K562 (cell line): Measurements from ENCODE around the gene HAP1. TPM values are rescaled to one million over a fixed set of nuclear protein-coding genes. Genes with fewer than 3 reads are reported as not detected.
A peak's percentile ranks its signal among the peaks of the same experiment; 100 is the strongest.

Source experiments
- ATAC-seq: fragments of 200-7000 bp; cut with Tn5 transposase; 3 replicates; pipeline ENCODE4 v1.9.1; 2020; ENCODE audit warnings: moderate library complexity
- BruUV-seq: library from RNA; stranded (reverse); fragments of 400-500 nt; replicated peaks from 2 replicates; lab custom pipeline; 2021; lab: Mats Ljungman, UMichigan
- CTCF ChIA-PET: fragments of 300-600 bp; formaldehyde crosslinking; extraction: SDS; loops from one replicate; lab custom pipeline; 2021; ENCODE audit warnings: low intra/inter-chr PET ratio; lab: Yijun Ruan, JAX
- POLR2A ChIA-PET: fragments of 300-600, 350-650 bp; sonication (Branson Sonifier 250); formaldehyde crosslinking; extraction: SDS; loops from one replicate; lab custom pipeline; 2021; ENCODE audit warnings: antibody characterized with exemption, inconsistent platforms; lab: Yijun Ruan, JAX
- DNase-seq, 4 experiments: peaks; one replicate each; pipeline versions ENCODE4 v3.0.0 to v3.0.0-alpha.2; 2011 to 2018; ENCODE audit warnings: low spot score in 3 of 4, mixed read lengths in 3 of 4; ENCODE audit errors: extremely low read depth in 1 of 4
- FAIRE-seq: peaks from 2 replicates; lab custom pipeline; 2011; peaks lifted over from hg19 to GRCh38; lab: Jason Lieb, UNC
- H2AFZ ChIP-seq: 2 replicates; pipeline ENCODE4 v1.6.0; 2011; ENCODE audit warnings: low read depth, low read length, control low read depth, inconsistent platforms
- H3K27ac ChIP-seq: fragments of 200-600 bp; 3 replicates; pipeline ENCODE4 v1.8.0; 2011; ENCODE audit warnings: low read depth, mild to moderate bottlenecking, control low read depth, inconsistent platforms, low read length, moderate library complexity, mixed read lengths; ENCODE audit errors: extremely low read depth
- H3K27me3 ChIP-seq, 2 experiments: fragments of 300-600 bp in 1 of 2; 2 replicates in 1 of 2; 3 replicates in 1 of 2; pipeline versions ENCODE4 v1.6.0 to v1.8.0; 2011; ENCODE audit warnings: inconsistent platforms in 2 of 2, low read length in 2 of 2, mild to moderate bottlenecking in 1 of 2, mixed read lengths in 1 of 2, moderate library complexity in 1 of 2; ENCODE audit not compliant: control insufficient read depth in 2 of 2, insufficient read depth in 2 of 2
- H3K36me3 ChIP-seq: fragments of 300-600 bp; 3 replicates; pipeline ENCODE4 v1.8.0; 2011; ENCODE audit warnings: mild to moderate bottlenecking, low read length, inconsistent platforms; ENCODE audit not compliant: control insufficient read depth, insufficient read depth
- H3K4me1 ChIP-seq, 2 experiments: fragments of 200-600 bp in 1 of 2; replicated peaks in 1 of 2; 2 replicates in 1 of 2; 3 replicates in 1 of 2; pipeline versions ENCODE4 v1.5.1 to v1.8.0; 2011; ENCODE audit warnings: inconsistent platforms in 2 of 2, low read length in 2 of 2, mild to moderate bottlenecking in 1 of 2, mixed read lengths in 1 of 2, moderate library complexity in 1 of 2; ENCODE audit not compliant: control insufficient read depth in 2 of 2, insufficient read depth in 2 of 2
- H3K4me2 ChIP-seq: 2 replicates; pipeline ENCODE4 v1.6.1; 2011; ENCODE audit warnings: low read length, control low read depth, inconsistent platforms, mixed read lengths; ENCODE audit not compliant: insufficient read depth
- H3K4me3 ChIP-seq: fragments of 200-600 bp; sonication (generic), shearing (Covaris generic); 2 replicates; pipeline ENCODE4 v1.5.1; 2016; ENCODE audit warnings: control low read depth, inconsistent platforms
- H3K79me2 ChIP-seq: fragments of 200-600 bp; 3 replicates; pipeline ENCODE4 v1.8.0; 2011; ENCODE audit warnings: low read length, inconsistent platforms; ENCODE audit not compliant: control insufficient read depth, insufficient read depth
- H3K9ac ChIP-seq, 2 experiments: 2 replicates each; pipeline versions ENCODE4 v1.6.0 to v1.6.1; 2011; ENCODE audit warnings: low read depth in 2 of 2, low read length in 2 of 2, control low read depth in 1 of 2, inconsistent platforms in 1 of 2, mild to moderate bottlenecking in 1 of 2, mixed read lengths in 1 of 2; ENCODE audit not compliant: insufficient read depth in 1 of 2
- H3K9me1 ChIP-seq: one replicate; pipeline ENCODE4 v1.6.0; 2011; ENCODE audit warnings: inconsistent platforms, mild to moderate bottlenecking, low read length, moderate library complexity; ENCODE audit not compliant: control insufficient read depth, insufficient read depth
- H3K9me3 ChIP-seq: replicated peaks from 2 replicates; pipeline ENCODE4 v1.5.1; 2011; ENCODE audit warnings: low read depth, low read length, inconsistent platforms; ENCODE audit not compliant: control insufficient read depth, insufficient read depth
- H4K20me1 ChIP-seq: replicated peaks from 2 replicates; pipeline ENCODE4 v1.6.1; 2011; ENCODE audit warnings: low read length, inconsistent platforms, mixed read lengths; ENCODE audit not compliant: control insufficient read depth, insufficient read depth
- ARID2 ChIP-seq: fragments of 450-650 bp; IDR thresholded peaks from 2 replicates; pipeline ENCODE4 v1.6.1; 2017; ENCODE audit warnings: antibody characterized with exemption, mild to moderate bottlenecking
- C11orf30 ChIP-seq: fragments of 450-650 bp; IDR thresholded peaks from 2 replicates; pipeline ENCODE4 v1.6.1; 2016; ENCODE audit warnings: low read depth, mild to moderate bottlenecking
- CBFB ChIP-seq: sonication (generic); formaldehyde crosslinking; IDR thresholded peaks from 2 replicates; pipeline ENCODE4 v1.4.0; 2020; ENCODE audit warnings: mild to moderate bottlenecking, missing genetic modification reagents
- COPS2 ChIP-seq: fragments of 450-650 bp; conservative IDR thresholded peaks from 2 replicates; pipeline ENCODE4 v1.6.1; 2016; ENCODE audit warnings: mild to moderate bottlenecking, moderate library complexity
- HNRNPL ChIP-seq: fragments of 200-400 bp; formaldehyde crosslinking; IDR thresholded peaks from 2 replicates; pipeline ENCODE4 v1.6.1; 2017; ENCODE audit warnings: low read depth, mild to moderate bottlenecking, low read length
- MYC ChIP-seq, 2 experiments: fragments of 250-450 bp in 1 of 2; sonication (Bioruptor Pico) in 1 of 2; IDR thresholded peaks; 2 replicates each; pipeline versions ENCODE4 v1.5.1 to v1.6.1; 2012 to 2021; ENCODE audit warnings: low read depth in 2 of 2, borderline replicate concordance in 1 of 2, improper control_type of control experiment in 1 of 2, low read length in 1 of 2, mild to moderate bottlenecking in 1 of 2, moderate library complexity in 1 of 2
- TRIM24 ChIP-seq, 2 experiments: fragments of 450-650 bp; IDR thresholded peaks; 2 replicates each; pipeline ENCODE4 v1.6.1; 2016
- ZBTB40 ChIP-seq, 2 experiments: fragments of 450-650 bp in 1 of 2; sonication (generic) in 1 of 2; formaldehyde crosslinking in 1 of 2; IDR thresholded peaks; 2 replicates each; pipeline versions ENCODE4 v1.7.1 to v1.9.0; 2016 to 2022; ENCODE audit warnings: inconsistent platforms in 1 of 2, mild to moderate bottlenecking in 1 of 2, missing genetic modification reagents in 1 of 2
- ZNF41 ChIP-seq: fragments of 250-450 bp; sonication (Bioruptor Pico); conservative IDR thresholded peaks from 2 replicates; pipeline ENCODE4 v1.4.0; 2020; ENCODE audit warnings: mild to moderate bottlenecking
- ZSCAN32 ChIP-seq: fragments of 450-650 bp; formaldehyde crosslinking; IDR thresholded peaks from 2 replicates; pipeline ENCODE4 v1.4.0; 2020; ENCODE audit warnings: mild to moderate bottlenecking, moderate library complexity
- WGBS: fragments of 100-300 bp; shearing (Covaris generic); methylation state at CpG from one replicate; pipeline ENCODE4 v1.1.6; 2016; ENCODE audit warnings: low coverage, mixed read lengths; ENCODE audit not compliant: insufficient coverage; ENCODE audit errors: missing lambda C conversion rate; 5-methylcytosine and 5-hydroxymethylcytosine counted together
- in situ Hi-C: fragments of 300-500 bp; cut with MboI; formaldehyde crosslinking; loops from 4 replicates; pipeline ENCODE4 v1.15.0; 2018; ENCODE audit warnings: inconsistent platforms, mixed read lengths
- intact Hi-C: fragments of 100-400 bp; cut with micrococcal nuclease; formaldehyde crosslinking; loops from 2 replicates; pipeline ENCODE4 v1.14.2; 2022
- polyA plus RNA-seq, 8 experiments: library from polyadenylated mRNA; depleted of rRNA in 4 of 8; stranded (reverse) in 5 of 8; unstranded in 3 of 8; fragments of >200 nt; fragmentation: Nextera tagmentation in 2 of 8; fragmentation: Illumina TruSeq in 1 of 8; extraction: Ambion mirVana in 2 of 8; extraction: Trizol in 1 of 8; gene quantifications; 2 replicates each; pipeline versions ENCODE4 v1.2.1 to v1.2.3, GENCODE V29; 2011 to 2014; ENCODE audit warnings: inconsistent platforms in 1 of 8, missing spikeins in 1 of 8
- total RNA-seq, 7 experiments: library from RNA; depleted of rRNA in 6 of 7; stranded (reverse); fragments of >200 nt in 6 of 7; fragmentation: Illumina TruSeq in 2 of 7; extraction: Trizol in 2 of 7; gene quantifications; 2 replicates each; pipeline versions ENCODE4 v1.2.1 to v1.2.3, GENCODE V29; 2011 to 2021; ENCODE audit warnings: low replicate concordance in 1 of 7
- TF ChIP-seq, protein P1 (sequence below): sonication (generic); formaldehyde crosslinking; IDR thresholded peaks from 2 replicates; pipeline ENCODE4 v1.8.0; 2022; ENCODE audit warnings: mild to moderate bottlenecking, low read depth, missing genetic modification reagents

The HAP1 gene
- total and polyA plus RNA-seq, 9 of the 15 experiments (the other 6 are each of a cell fraction or from before 2014, with no cell fraction given): under 0.01 to 0.09 (median 0.04) TPM; not detected in 6

- H3K27me3 ChIP-seq: no peaks in the 10 kb centered on the region
- H3K4me3 ChIP-seq: no peak overlapping the region
- peaks cover 10% of the 10 kb centered on the region for H4K20me1 ChIP-seq
- ChIA-PET POLR2A (interaction anchor here (0.8 to 1.2 kb wide), 2 partner anchors 10 to 22 kb away, joined by 4 read pairs; no protein-coding TSS in a partner anchor), CTCF (no interaction called here)
- no peak for ATAC-seq
- peaks cover 57% of the 10 kb centered on the region for H3K79me2 ChIP-seq
- H3K27ac ChIP-seq: no peak overlapping the region
- in situ Hi-C loops: no loop called here
- H3K4me1 ChIP-seq: peaks cover 0 to 31% of the 10 kb centered on the region in 2 experiments; a peak in 2 of 5 replicates
- H3K9me1 ChIP-seq: peaks cover 3% of the 10 kb centered on the region
- DNase-seq: peak in 1 of 4 experiments; percentile 16
- peaks cover 56% of the 10 kb centered on the region for H3K36me3 ChIP-seq
- intact Hi-C loops: no loop called here
- FAIRE-seq: no peak
- peak overlapping the region; percentile 10 to 14; a peak in 3 of 4 replicates for H3K9ac ChIP-seq
- no TSS peak for BruUV-seq
- no peak for TF ChIP-seq COPS2
- no peak for TF ChIP-seq ZSCAN32
- TF ChIP-seq CBFB (CRISPR knock-in tag): no peak
- no peak for TF ChIP-seq TRIM24 (IDR thresholded peaks at IDR 0.05)
- no peak for TF ChIP-seq ZBTB40 (IDR thresholded peaks at IDR 0.05)
- TF ChIP-seq ZBTB40 (CRISPR knock-in tag; IDR thresholded peaks at IDR 0.05): no peak
- TF ChIP-seq HNRNPL: no peak
- no peak for TF ChIP-seq C11orf30
- TF ChIP-seq, protein P1, sequence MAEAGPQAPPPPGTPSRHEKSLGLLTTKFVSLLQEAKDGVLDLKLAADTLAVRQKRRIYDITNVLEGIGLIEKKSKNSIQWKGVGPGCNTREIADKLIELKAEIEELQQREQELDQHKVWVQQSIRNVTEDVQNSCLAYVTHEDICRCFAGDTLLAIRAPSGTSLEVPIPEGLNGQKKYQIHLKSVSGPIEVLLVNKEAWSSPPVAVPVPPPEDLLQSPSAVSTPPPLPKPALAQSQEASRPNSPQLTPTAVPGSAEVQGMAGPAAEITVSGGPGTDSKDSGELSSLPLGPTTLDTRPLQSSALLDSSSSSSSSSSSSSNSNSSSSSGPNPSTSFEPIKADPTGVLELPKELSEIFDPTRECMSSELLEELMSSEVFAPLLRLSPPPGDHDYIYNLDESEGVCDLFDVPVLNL (CRISPR knock-in tag): no peak
- TF ChIP-seq ZNF41 (CRISPR knock-in tag): no peak
- no peak for TF ChIP-seq ARID2
- TF ChIP-seq MYC (IDR thresholded peaks at IDR 0.05; ENCODE audit: low read depth, low read length): no peak
- no peak for TF ChIP-seq MYC (CRISPR knock-in tag; IDR thresholded peaks at IDR 0.05; ENCODE audit: borderline replicate concordance, low read depth)
- no peak overlapping the region for H2AFZ ChIP-seq
- 89% methylated on average over 9 of the region's 12 CpGs for WGBS
- H3K9me3 ChIP-seq: no peaks in the 10 kb centered on the region
- H3K4me2 ChIP-seq: no peak overlapping the region
Observed at GRCh38 chr17:41775394-41776226, 41.2 kb upstream of the HAP1 start.
